Left lung (tissue), 10 donors: ENCODE data around the gene FAM149A. TPM values are rescaled to one million over a fixed set of nuclear protein-coding genes. Genes with fewer than 3 reads are reported as not detected.

Experiments
- ATAC-seq: fragments of 200-7000 bp; cut with Tn5 transposase; one replicate; pipeline ENCODE4 v1.9.1; 2020; ENCODE audit warnings: moderate library complexity
- DNase-seq, 4 donors: peaks; one replicate each; pipeline ENCODE4 v3.0.0-alpha.2; 2013 to 2020
- H3K27ac ChIP-seq, 2 donors: fragments of 200-600 bp; sonication (generic) in 1 of 2; one replicate each; pipeline versions ENCODE4 v1.5.0 to v1.8.0; 2020 to 2021
- H3K27me3 ChIP-seq, 2 donors: fragments of 200-600 bp; sonication (generic) in 1 of 2; one replicate each; pipeline versions ENCODE4 v1.5.0 to v1.8.0; 2020 to 2021
- H3K36me3 ChIP-seq, 2 donors: fragments of 200-600 bp; sonication (generic) in 1 of 2; one replicate each; pipeline versions ENCODE4 v1.5.0 to v1.8.0; 2020 to 2021
- H3K4me1 ChIP-seq, 2 donors: fragments of 200-600 bp; one replicate each; pipeline ENCODE4 v1.8.0; 2021
- H3K4me3 ChIP-seq, 2 donors: fragments of 200-600 bp; sonication (generic) in 1 of 2; one replicate each; pipeline versions ENCODE4 v1.5.0 to v1.8.0; 2020 to 2021; ENCODE audit warnings: mild to moderate bottlenecking in 1 of 2
- H3K9me3 ChIP-seq, 2 donors: fragments of 200-600 bp; sonication (generic) in 1 of 2; one replicate each; pipeline versions ENCODE4 v1.5.0 to v1.8.0; 2020 to 2021
- CTCF ChIP-seq, 2 donors: fragments of 200-600 bp; sonication (generic) in 1 of 2; IDR thresholded peaks; one replicate each; pipeline versions ENCODE4 v1.5.0 to v1.8.0; 2021; ENCODE audit warnings: antibody characterized with exemption in 2 of 2
- intact Hi-C, 2 donors: fragments of 100-400 bp; cut with DNase I; formaldehyde crosslinking; loops; one replicate each; pipeline versions ENCODE4 v1.11.2 to v1.14.2; 2022
- polyA plus RNA-seq, 6 donors: library from polyadenylated mRNA; unstranded; fragments of 120-200 nt; gene quantifications; one replicate each; pipeline ENCODE4 v1.2.1, GENCODE V29; 2013; ENCODE audit not compliant: insufficient read length in 6 of 6
- total RNA-seq, 2 donors: library from RNA; stranded (reverse); fragmentation: NEBNext Ultra II Directional; extraction: Animal tissue kit (Norgen Biotek cat#: 25700); gene quantifications; one replicate each; pipeline ENCODE4 v1.2.1, GENCODE V29; 2021
- donor health status: DM: no; HTN: yes; CAD: no.
- donor health status: DM: no; HTN: no; CAD: no.

Gene FAM149A
- total and polyA plus RNA-seq, 8 donors, result 10.1 to 30.1 (median 21.2) TPM

- Histone ChIP-seq H3K9me3 (no peaks in the 10 kb centered on the region), H3K27ac (peak overlapping the region; percentile 70 to 78), H3K4me3 (peak overlapping the region; percentile 45 to 47), H3K27me3 (peaks cover 0 to 43% of the 10 kb centered on the region in 2 donors), H3K36me3 (no peaks in the 10 kb centered on the region), H3K4me1 (no peaks in the 10 kb centered on the region)
- no peak for TF ChIP-seq CTCF (IDR thresholded peaks at IDR 0.05)
- intact Hi-C loops, result no loop called here
- DNase-seq, result peak; percentile 50 to 83 (median 63)
- peak; percentile 65 for ATAC-seq
Measured at GRCh38 chr4:186144946-186145569, 40.6 kb downstream of the FAM149A start.

GRCh38 chr4:186146458-186146857, 42.0 kb downstream of the FAM149A start:
- Histone ChIP-seq H3K27me3 (peaks cover 0 to 43% of the 10 kb centered on the region in 2 donors), H3K36me3 (no peaks in the 10 kb centered on the region), H3K9me3 (no peaks in the 10 kb centered on the region), H3K4me3 (no peak overlapping the region), H3K4me1 (no peaks in the 10 kb centered on the region), H3K27ac (no peak overlapping the region)
- no peak for TF ChIP-seq CTCF (IDR thresholded peaks at IDR 0.05)
- intact Hi-C loops, result no loop called here
- DNase-seq (no peak), ATAC-seq (no peak)

GRCh38 chr4:186148336-186148975, 44.0 kb downstream of the FAM149A start:
- no peaks in the 10 kb centered on the region for H3K36me3 ChIP-seq
- ATAC-seq (no peak), DNase-seq (no peak)
- no peak overlapping the region for H3K27ac ChIP-seq
- TF ChIP-seq CTCF (IDR thresholded peaks at IDR 0.05), result no peak
- H3K9me3 ChIP-seq, result no peaks in the 10 kb centered on the region
- H3K4me3 ChIP-seq, result no peak overlapping the region
- intact Hi-C loops, result no loop called here
- H3K27me3 ChIP-seq, result peaks cover 0 to 30% of the 10 kb centered on the region in 2 donors
- H3K4me1 ChIP-seq, result no peaks in the 10 kb centered on the region

GRCh38 chr4:186149872-186150271, 45.4 kb downstream of the FAM149A start:
- TF ChIP-seq CTCF (IDR thresholded peaks at IDR 0.05), result peak; percentile 36 to 62
- Histone ChIP-seq H3K9me3 (no peaks in the 10 kb centered on the region), H3K27me3 (peaks cover 0 to 18% of the 10 kb centered on the region in 2 donors), H3K36me3 (no peaks in the 10 kb centered on the region), H3K4me1 (no peaks in the 10 kb centered on the region), H3K27ac (no peak overlapping the region), H3K4me3 (no peak overlapping the region)
- ATAC-seq, result peak; percentile 56
- peak in 1 of 4 donors; percentile 45 for DNase-seq
- intact Hi-C loops, result no loop called here

- no peak for ATAC-seq
- peaks cover 0 to 7% of the 10 kb centered on the region in 2 donors for H3K27me3 ChIP-seq
- H3K4me1 ChIP-seq, result no peaks in the 10 kb centered on the region
- no peak overlapping the region for H3K4me3 ChIP-seq
- intact Hi-C loops, result no loop called here
- no peaks in the 10 kb centered on the region for H3K9me3 ChIP-seq
- H3K27ac ChIP-seq, result no peak overlapping the region
- no peaks in the 10 kb centered on the region for H3K36me3 ChIP-seq
- TF ChIP-seq CTCF (IDR thresholded peaks at IDR 0.05), result no peak
- DNase-seq, result no peak
Measured at GRCh38 chr4:186150926-186151325, 46.4 kb downstream of the FAM149A start.
